Spleen (tissue), 11 donors: ENCODE results near the gene GRB10. TPM values are rescaled to one million over a fixed set of nuclear protein-coding genes. Genes with fewer than 3 reads are reported as not detected.

ENCODE experiments used
- DNase-seq: peaks from one replicate; pipeline ENCODE4 v3.0.0-alpha.2; 2020
- H3K27ac ChIP-seq, 8 donors: fragments of 200-600 bp; sonication (generic) in 7 of 8; 1 replicate in 4 of 8; 2 replicates in 4 of 8; pipeline versions ENCODE4 v1.5.0 to v1.8.0; 2016 to 2021; ENCODE audit warnings: inconsistent platforms in 4 of 8, mild to moderate bottlenecking in 4 of 8, moderate library complexity in 1 of 8
- H3K27me3 ChIP-seq, 7 donors: fragments of 200-600 bp; sonication (generic) in 6 of 7; replicated peaks in 1 of 7; 1 replicate in 4 of 7; 2 replicates in 3 of 7; pipeline versions ENCODE4 v1.5.0 to v1.8.0; 2016 to 2021; ENCODE audit warnings: inconsistent platforms in 3 of 7, mild to moderate bottlenecking in 1 of 7
- H3K36me3 ChIP-seq, 6 donors: fragments of 200-600 bp; sonication (generic) in 5 of 6; 1 replicate in 4 of 6; 2 replicates in 2 of 6; pipeline versions ENCODE4 v1.5.0 to v1.8.0; 2016 to 2021; ENCODE audit warnings: inconsistent platforms in 2 of 6
- H3K4me1 ChIP-seq, 6 donors: fragments of 200-600 bp; sonication (generic) in 5 of 6; 1 replicate in 3 of 6; 2 replicates in 3 of 6; pipeline versions ENCODE4 v1.5.0 to v1.8.0; 2016 to 2021; ENCODE audit warnings: inconsistent platforms in 3 of 6
- H3K4me3 ChIP-seq, 8 donors: fragments of 200-600 bp; sonication (generic) in 7 of 8; 1 replicate in 4 of 8; 2 replicates in 4 of 8; pipeline versions ENCODE4 v1.5.0 to v1.8.0; 2016 to 2021; ENCODE audit warnings: inconsistent platforms in 4 of 8, mild to moderate bottlenecking in 4 of 8, moderate library complexity in 2 of 8
- H3K9me3 ChIP-seq, 8 donors: fragments of 200-600 bp; sonication (generic) in 7 of 8; 1 replicate in 4 of 8; 2 replicates in 4 of 8; pipeline versions ENCODE4 v1.5.0 to v1.8.0; 2016 to 2021; ENCODE audit warnings: inconsistent platforms in 4 of 8
- CTCF ChIP-seq, 11 experiments: fragments of 200-600 bp in 7 of 11; fragments of 450-650 bp in 4 of 11; sonication (generic) in 4 of 11; IDR thresholded peaks in 8 of 11; conservative IDR thresholded peaks in 3 of 11; 1 replicate in 7 of 11; 2 replicates in 4 of 11; pipeline versions ENCODE4 v1.4.0 to v1.8.0; 2016 to 2021; ENCODE audit warnings: antibody characterized with exemption in 11 of 11, inconsistent platforms in 4 of 11, mild to moderate bottlenecking in 1 of 11
- POLR2A ChIP-seq, 3 donors: fragments of 450-650 bp; IDR thresholded peaks; one replicate each; pipeline ENCODE4 v1.5.1; 2017; ENCODE audit warnings: antibody characterized with exemption in 3 of 3, mild to moderate bottlenecking in 1 of 3
- POLR2AphosphoS5 ChIP-seq, 3 donors: sonication (generic); formaldehyde crosslinking; IDR thresholded peaks; one replicate each; pipeline ENCODE4 v1.5.1; 2017; ENCODE audit warnings: antibody characterized with exemption in 3 of 3
- WGBS, 5 donors: extraction: QIAGEN DNeasy Blood & Tissue Kit in 3 of 5; methylation state at CpG; one replicate each; pipeline versions ENCODE4 v1.1.5 to v1.1.7; 2013 to 2018; 5-methylcytosine and 5-hydroxymethylcytosine counted together
- intact Hi-C: fragments of 100-400 bp; cut with DNase I; formaldehyde crosslinking; loops from one replicate; pipeline ENCODE4 v1.15.0; 2023; ENCODE audit warnings: low total_unique reads
- polyA plus RNA-seq, 3 donors: library from polyadenylated mRNA; stranded (reverse); fragments of 200-250 nt; gene quantifications; one replicate each; pipeline ENCODE4 v1.2.1, GENCODE V29; 2013
- total RNA-seq, 7 donors: library from RNA; depleted of rRNA in 3 of 7; stranded (reverse); fragments of >200 nt in 3 of 7; fragmentation: NEBNext Ultra II Directional in 4 of 7; extraction: Animal tissue kit (Norgen Biotek cat#: 25700) in 4 of 7; gene quantifications; one replicate each; pipeline versions ENCODE4 v1.1.0 to v1.2.1, GENCODE V29; 2016 to 2021
- donor health status: healthy with polysubstance abuse.
- donor health status: DM: no; HTN: no; CAD: no; lungs with moderate emphysema.
- donor health status: DM: no; HTN: no; CAD: no.
- donor health status: Bipolar disorder and iron deficiency.
- donor health status: healthy.
- donor health status: DM: no; HTN: no; CAD: no.
- donor health status: DM: yes; HTN: yes; CAD: no.

Gene GRB10
- total and polyA plus RNA-seq, 10 donors: 11.3 to 159 (median 115) TPM

GRCh38 chr7:50614721-50615518 lies 167.8 kb downstream of the GRB10 start:
- WGBS, 5 donors: 69 to 76% (median 71%) methylated on average over 20 of the region's 20 CpGs
- Histone ChIP-seq H3K36me3 (peaks cover 0 to 92% (median 30%) of the 10 kb centered on the region in 6 donors), H3K9me3 (no peaks in the 10 kb centered on the region), H3K27me3 (no peaks in the 10 kb centered on the region), H3K4me3 (no peak overlapping the region), H3K4me1 (peaks cover 0 to 17% (median 14%) of the 10 kb centered on the region in 6 donors), H3K27ac (no peak overlapping the region)
- DNase-seq: no peak
- intact Hi-C loops: no loop called here
- TF ChIP-seq CTCF (IDR thresholded peaks at IDR 0.05 in 8 of 11, conservative IDR thresholded peaks at IDR 0.05 in 3 of 11) (peak in 2 of 11 experiments; percentile 19 to 30), POLR2AphosphoS5 (IDR thresholded peaks at IDR 0.05) (peak in 1 of 3 donors; percentile 34), POLR2A (IDR thresholded peaks at IDR 0.05) (no peak)

- H3K36me3 ChIP-seq: peaks cover 0 to 100% (median 30%) of the 10 kb centered on the region in 6 donors
- H3K4me3 ChIP-seq: no peak overlapping the region
- H3K9me3 ChIP-seq: no peaks in the 10 kb centered on the region
- no peak for DNase-seq
- H3K27ac ChIP-seq: no peak overlapping the region
- intact Hi-C loops: no loop called here
- peaks cover 0 to 19% (median 15%) of the 10 kb centered on the region in 6 donors for H3K4me1 ChIP-seq
- no peak for TF ChIP-seq POLR2AphosphoS5 (IDR thresholded peaks at IDR 0.05)
- no peak for TF ChIP-seq CTCF (IDR thresholded peaks at IDR 0.05 in 8 of 11, conservative IDR thresholded peaks at IDR 0.05 in 3 of 11)
- TF ChIP-seq POLR2A (IDR thresholded peaks at IDR 0.05): no peak
- 85 to 95% (median 88%) methylated on average over 8 of the region's 8 CpGs for WGBS, 5 donors
- no peaks in the 10 kb centered on the region for H3K27me3 ChIP-seq
Measured at GRCh38 chr7:50613473-50613872, 169.2 kb downstream of the GRB10 start.

- Histone ChIP-seq H3K27me3 (no peaks in the 10 kb centered on the region), H3K36me3 (peaks cover 0 to 100% (median 30%) of the 10 kb centered on the region in 6 donors), H3K27ac (no peak overlapping the region), H3K4me3 (no peak overlapping the region), H3K9me3 (no peaks in the 10 kb centered on the region), H3K4me1 (peaks cover 0 to 24% (median 15%) of the 10 kb centered on the region in 6 donors)
- no peak for TF ChIP-seq CTCF (IDR thresholded peaks at IDR 0.05 in 8 of 11, conservative IDR thresholded peaks at IDR 0.05 in 3 of 11)
- no peak for TF ChIP-seq POLR2AphosphoS5 (IDR thresholded peaks at IDR 0.05)
- no peak for TF ChIP-seq POLR2A (IDR thresholded peaks at IDR 0.05)
- 89 to 97% (median 95%) methylated on average over 5 of the region's 5 CpGs for WGBS, 5 donors
- no peak for DNase-seq
- intact Hi-C loops: no loop called here
Measured at GRCh38 chr7:50612704-50613103, 170.0 kb downstream of the GRB10 start.

- no peak for DNase-seq
- H3K4me1 ChIP-seq: peaks cover 0 to 24% (median 15%) of the 10 kb centered on the region in 6 donors
- WGBS, 5 donors: 33 to 47% (median 39%) methylated on average over 6 of the region's 6 CpGs
- intact Hi-C loops: no loop called here
- H3K9me3 ChIP-seq: no peaks in the 10 kb centered on the region
- H3K27me3 ChIP-seq: no peaks in the 10 kb centered on the region
- H3K27ac ChIP-seq: peak overlapping the region in 2 of 8 donors; percentile 21 to 69
- no peak overlapping the region for H3K4me3 ChIP-seq
- peaks cover 0 to 100% (median 32%) of the 10 kb centered on the region in 6 donors for H3K36me3 ChIP-seq
- TF ChIP-seq CTCF (IDR thresholded peaks at IDR 0.05 in 8 of 11, conservative IDR thresholded peaks at IDR 0.05 in 3 of 11): no peak
- no peak for TF ChIP-seq POLR2AphosphoS5 (IDR thresholded peaks at IDR 0.05)
- TF ChIP-seq POLR2A (IDR thresholded peaks at IDR 0.05): no peak
Measured at GRCh38 chr7:50610521-50611277, 172.0 kb downstream of the GRB10 start.
